Measurements from ENCODE around the gene PAH.
"Not testable (repeated sequence)": the region's sequence is repeated elsewhere in the genome, so short reads cannot be mapped to it uniquely, and the experiment has no call there.

Gene PAH

DNA sequence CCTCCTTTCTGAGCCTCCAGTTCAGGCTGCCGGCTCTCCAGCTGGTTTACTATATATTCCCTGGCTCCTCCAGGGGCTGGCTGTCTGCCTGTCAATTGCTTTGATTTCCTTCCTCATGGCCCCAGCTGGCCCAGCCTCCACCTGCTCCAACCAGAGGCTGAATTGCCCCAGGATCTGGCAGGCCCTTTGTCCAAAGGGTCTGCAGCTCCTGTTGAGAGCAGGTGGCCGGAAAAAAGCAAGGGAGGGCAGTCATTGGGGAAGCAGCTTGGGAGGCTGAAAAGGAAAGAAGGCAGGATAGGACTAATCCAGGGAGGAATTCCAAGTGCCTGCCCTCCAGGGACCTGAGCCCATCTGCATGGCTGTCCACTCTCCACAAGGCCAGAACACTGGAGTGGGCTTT is 25.3 kb downstream of the PAH start:
- DNase-seq (ENCODE audit: low spot score): no peak

DNA sequence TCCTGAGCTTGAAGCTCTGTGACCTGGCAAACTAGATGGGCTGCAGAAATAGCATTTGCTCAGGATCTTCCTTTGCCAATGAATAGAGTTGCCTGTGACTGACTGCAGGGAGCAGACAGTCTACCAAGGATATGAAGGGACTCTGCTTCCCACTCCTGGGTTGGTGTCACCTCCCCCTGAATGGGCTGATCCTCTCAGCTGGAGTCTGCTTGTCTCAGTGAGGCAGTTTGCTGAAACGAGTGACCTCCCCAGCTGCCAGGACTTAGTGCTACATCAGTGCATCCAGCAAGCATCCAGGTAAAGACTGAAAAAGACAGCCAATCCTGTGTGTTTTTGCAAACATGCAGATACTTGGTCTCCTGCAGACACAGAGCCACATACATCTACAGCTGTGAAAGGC is 28.5 kb downstream of the PAH start:
- DNase-seq (ENCODE audit: low spot score): no peak

DNA sequence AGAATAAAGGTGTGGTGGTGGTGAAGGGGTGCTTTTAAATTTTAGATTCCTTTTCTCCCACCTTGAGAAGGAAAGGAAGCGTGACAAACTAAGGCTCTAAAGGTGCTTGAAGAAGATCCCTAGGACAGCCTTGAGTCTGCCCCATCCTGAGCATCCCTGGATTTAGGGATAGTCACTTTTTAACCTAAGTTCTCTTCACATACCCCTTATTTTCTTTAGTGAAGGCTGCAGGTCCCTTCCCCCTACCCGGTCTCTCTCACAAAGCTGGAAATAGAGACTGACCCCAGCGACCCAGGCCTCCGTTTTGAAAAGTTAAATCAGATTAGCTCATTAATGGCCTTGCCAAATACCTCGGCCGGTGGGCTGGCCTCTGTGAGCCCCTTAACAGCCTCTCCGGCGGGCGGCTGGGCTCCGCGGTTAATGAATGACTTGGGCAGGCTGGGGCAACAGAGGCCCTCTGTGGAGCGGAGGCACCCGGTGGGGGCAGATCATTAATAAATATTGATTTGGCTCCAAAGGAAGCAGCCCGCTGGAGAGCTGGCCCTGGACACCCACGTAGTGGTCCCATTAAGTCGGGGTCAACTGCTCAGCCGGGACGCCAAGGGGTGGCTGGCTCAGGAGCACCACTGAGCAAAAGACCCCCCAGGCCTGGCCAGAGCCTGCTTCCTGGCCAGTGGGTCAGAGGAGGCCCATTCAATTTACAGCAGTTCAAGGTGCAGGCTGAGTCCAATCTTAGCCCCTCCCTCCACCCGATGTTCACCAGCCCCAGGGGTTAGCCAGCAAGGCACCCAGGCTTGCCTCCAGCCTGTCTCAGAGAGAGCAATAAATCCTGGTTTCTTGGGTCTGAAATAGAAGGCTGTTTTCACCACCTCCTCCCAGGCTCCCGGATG is 31.8 kb downstream of the PAH start:
- no peak for DNase-seq (ENCODE audit: low spot score)

DNA sequence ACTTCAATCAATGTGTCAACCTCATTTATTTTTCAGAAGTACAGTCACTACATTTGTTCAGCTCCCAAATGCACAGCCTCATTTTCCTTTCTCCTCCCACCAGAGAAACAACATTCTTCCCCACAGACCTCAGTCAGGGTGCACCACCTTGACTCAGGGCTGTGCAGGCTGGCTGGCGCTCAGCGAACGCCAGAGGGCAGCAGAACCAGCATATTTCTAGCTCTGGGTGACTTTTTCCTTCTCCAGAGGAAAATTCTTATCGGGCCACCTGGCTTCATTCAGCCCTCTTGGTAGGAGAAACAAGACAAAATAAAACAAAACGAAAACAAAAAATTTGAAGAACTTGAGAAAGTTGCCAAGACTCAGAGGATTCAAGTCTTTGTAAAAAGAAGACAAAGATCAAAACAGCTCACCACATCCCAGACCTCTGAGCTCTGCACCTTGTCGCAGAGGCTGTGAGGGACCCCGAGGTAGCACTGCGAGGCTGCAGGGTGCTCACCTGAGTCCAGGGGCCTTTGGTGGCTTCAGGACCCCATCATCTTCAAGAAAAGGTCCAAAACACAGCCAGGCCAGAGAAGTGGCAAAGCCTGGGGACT is 33.7 kb downstream of the PAH start:
- peak; percentile 67 for DNase-seq (ENCODE audit: low spot score)

DNA sequence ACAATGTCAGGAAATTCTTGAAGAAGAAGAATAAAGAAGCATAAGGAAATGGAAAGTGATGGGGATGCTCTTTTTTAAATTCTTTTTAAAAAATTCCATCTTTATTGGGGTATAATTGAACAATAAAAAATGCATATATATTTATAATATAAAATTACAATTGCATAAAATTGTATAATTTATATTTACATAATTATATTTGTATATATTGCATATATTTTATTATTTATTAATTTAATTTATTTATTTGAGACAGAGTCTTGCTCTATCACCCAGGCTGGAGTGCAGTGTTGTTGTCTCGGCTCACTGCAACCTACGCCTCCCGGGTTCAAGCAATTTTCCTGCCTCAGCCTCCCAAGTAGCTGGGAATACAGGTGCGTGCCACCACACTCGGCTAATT is 36.3 kb downstream of the PAH start:
- DNase-seq (ENCODE audit: low spot score): no peak

DNA sequence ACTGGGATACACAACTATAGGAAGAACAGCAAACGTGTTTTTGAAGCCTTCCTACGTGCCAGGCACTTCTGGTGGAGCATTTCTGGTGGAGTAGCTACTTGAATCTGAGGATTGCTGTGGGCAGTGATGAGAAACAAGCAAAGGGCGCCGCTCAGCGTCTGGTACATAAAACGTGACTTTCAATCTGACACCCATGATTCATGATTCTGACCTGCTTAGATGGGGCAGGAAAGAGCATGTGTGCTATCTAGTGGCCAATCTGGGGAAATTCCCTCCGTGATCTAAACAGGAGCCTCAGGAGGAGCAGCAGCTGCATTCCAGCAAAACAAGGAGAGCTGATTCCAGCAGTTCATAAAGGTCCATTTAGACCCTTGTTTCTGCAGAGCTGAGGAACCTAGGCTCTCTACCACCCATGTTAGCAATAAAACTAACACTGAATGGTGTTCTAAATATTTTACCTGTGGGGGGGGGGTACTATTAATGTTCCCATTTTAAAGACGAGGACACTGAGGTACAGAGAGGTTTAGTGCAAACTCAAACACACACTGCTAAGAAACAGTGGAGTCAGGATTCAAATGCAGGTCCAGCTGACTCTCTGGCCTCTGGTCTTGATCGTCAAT is 37.8 kb downstream of the PAH start:
- peak; percentile 65 for DNase-seq (ENCODE audit: low spot score)

DNA sequence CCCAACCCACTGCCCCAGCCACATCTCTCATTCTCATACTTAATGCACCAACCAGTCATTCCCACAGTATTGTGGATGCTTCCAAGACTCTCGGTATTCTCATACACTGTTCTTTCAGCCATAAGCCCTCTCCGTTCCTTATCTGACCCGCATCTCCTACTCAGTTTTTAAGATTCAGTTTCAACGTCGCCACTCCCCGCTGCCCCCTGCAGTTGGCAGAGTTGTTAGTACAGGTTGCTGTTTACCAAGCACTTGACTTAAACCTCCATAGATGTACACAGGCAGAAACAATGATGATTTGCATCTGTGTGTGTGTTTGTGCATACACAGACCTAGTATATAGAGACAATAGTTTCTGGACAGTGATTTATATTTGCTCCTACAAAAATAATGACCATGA is 40.2 kb downstream of the PAH start:
- no peak for DNase-seq (ENCODE audit: low spot score)

DNA sequence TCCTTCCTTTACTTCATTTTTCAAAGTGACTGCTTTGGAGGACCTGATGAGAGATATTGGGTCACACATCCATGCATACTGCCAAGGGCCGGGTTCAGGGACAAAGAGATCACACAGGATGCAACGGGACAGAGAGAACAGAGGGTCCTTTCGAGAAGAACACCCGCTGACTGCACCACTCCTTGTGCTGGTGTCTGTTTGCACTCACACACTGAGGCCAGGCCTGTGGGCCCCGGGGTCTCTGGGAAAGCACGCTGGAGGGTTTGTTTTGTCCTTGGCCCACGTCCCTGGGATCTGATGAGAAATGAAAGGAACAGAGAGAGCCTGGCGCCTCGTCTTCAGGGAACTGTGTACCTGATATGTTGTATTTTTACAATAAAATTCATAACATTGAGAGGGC is 42.2 kb downstream of the PAH start:
- no peak for DNase-seq (ENCODE audit: low spot score)

DNA sequence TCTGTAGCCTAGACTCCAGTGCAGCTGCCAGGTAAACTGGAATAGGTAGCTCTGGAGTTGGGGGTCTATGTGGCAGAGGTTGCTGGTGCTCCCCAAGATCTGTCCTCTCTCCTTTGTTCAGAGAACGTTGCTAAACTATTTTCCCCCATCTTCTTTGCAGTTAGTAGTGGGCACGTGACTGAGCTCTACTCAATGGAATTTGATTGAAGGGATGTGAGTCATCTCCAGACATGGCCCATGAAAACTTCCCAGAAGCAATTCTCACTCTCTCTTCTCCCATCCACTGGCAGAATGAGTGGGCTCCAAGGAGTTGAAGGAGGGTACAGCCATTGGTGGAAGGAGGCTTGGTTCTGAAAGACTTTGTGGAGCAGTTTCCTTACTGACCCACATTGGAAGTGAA is 44.0 kb downstream of the PAH start:
- no peak for DNase-seq (ENCODE audit: low spot score)

DNA sequence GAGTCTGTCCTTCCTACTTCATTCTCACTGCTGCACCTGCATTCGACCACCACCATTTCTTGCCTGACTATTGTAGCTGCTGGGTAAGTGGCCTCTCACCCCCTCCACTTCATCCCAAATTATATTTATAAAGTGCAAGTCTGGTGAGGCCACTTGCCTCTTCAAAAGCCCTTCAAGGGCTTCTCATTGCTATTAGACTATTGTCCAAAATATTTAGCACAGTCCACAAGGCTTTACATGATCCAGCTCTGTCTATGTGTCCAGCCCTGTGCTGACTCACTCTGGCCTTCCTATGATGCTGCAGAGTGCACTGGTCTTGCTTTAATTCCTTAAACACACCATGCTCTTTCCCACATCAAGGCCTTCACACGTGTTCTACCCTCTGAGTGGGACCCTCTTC is 46.0 kb downstream of the PAH start:
- DNase-seq (ENCODE audit: low spot score): no peak

DNA sequence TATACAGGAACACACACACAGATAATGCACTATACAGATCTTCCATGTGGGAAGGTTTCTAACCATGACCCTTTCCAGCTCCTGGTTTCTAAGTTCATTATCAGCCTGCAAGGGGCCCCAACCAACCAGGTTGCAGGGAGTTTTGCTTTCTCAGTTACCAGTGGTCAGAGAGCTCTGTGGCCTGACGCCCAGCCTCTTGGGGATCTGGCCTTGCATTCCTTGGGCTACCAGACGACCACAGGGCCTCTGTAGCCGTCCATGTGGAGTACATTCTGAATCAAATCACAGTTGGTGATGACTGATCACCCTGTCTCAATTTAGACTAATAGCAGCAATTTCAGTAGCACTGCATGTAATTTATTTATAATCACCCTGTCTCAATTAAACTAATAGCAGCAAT is 47.5 kb downstream of the PAH start:
- DNase-seq (ENCODE audit: low spot score): no peak

DNA sequence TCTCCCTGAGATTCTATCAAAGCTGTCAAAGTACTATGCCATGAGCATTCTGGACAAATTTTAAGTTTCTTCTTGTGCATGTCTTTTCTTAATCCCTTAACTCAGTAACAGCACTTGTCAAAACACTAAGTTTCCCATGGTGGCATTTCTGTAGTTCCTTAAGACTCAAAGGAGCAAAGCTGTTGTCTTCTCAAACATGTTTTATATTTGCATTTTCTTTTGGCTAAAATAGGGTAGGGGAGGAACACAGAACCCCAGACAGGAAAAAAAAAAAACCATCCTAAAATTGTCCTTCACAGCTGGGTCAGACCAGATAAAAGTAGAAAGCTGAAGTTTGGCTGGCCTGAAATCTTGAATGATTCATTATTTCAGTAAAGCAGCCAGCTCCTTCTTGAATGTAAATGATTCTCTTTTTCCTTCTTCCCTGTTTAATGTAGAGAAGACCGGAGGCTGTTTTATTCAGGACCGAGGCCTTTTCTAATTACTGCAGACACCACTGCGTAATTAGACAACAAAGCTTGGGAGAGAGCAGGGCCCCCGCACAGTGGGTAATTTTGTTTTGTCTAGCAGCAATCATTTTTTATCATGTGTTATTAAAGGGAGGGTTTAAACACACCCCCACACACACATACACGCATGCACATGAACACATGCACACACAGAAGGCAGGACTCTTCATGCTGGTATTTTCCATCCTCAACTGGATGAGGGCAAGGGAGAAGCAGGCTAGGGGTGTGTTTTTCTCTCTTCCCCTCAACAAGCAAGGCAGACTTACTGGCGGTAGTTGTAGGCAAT is 51.0 kb downstream of the PAH start:
- DNase-seq (ENCODE audit: low spot score): no peak

DNA sequence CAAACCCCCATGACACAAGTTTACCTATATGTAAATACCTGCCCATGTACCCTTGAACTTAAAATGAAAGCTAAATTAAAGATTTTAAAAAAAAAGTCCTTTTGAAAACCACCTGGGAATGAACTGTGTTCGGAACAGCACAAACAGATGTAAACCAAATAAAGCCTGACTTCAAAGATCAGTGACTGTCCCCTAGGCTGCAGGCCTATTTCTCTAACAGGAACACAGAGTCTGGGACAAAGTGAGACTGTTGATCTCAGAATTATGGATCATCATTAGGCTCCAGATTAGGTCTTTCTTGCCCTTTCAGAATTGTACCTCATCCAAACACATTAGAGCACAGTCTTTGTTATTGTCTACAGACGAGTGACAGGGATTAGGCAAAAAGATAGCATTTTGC is 54.6 kb downstream of the PAH start:
- no peak for DNase-seq (ENCODE audit: low spot score)

DNA sequence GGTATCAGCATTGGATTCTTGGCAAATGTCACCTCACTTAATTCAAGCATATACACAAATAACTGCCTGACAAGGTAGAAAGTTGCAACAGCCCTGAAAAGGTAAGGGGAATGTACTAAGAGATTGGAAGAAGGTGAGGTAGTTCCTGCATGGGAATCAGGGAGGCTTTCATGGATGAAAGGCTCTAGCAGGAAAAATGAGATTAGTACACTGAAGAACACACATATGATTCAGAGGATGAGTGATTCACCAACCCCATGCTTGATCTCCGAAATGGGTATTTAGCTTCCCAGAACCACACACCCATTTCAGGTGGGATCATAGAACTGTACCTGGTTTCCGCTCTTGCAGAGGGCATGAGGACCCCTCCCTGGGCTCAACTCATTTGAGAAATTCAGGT is 65.8 kb downstream of the PAH start:
- DNase-seq (ENCODE audit: low spot score): no peak

DNA sequence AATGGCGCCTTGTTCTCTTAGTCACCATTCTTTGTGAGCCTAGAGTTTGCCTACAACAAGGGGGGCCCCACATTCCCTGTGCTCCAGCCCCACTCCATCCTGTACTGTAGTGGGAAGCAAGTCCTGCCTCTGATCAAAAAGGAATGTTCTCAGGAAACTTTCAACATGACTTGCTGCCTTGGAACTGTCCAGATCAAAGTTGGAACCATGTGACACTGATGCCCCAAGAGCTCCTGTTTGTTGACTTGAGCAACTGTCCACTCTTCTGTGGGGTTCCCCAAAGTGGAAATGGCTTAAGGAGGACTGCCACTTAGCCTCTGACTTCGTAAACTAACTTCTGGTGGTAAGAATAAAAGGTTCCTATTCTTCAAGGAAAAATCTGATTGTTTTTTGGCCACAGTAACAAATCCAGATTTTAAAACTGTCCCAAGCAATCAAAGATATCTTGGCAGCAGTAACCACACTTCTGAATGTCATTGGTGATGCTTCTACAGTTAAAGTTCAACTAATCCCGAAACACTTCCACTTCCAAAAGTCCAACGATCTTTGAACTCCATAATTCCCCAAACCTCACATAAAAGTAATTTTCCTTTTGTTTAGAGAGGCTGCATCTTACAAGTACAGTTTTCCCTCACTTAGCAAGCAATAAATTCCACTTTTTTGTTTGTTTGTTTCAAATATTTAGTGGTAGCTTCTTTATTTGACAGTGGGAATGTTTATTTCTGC is 67.2 kb downstream of the PAH start:
- no peak for DNase-seq (ENCODE audit: low spot score)

DNA sequence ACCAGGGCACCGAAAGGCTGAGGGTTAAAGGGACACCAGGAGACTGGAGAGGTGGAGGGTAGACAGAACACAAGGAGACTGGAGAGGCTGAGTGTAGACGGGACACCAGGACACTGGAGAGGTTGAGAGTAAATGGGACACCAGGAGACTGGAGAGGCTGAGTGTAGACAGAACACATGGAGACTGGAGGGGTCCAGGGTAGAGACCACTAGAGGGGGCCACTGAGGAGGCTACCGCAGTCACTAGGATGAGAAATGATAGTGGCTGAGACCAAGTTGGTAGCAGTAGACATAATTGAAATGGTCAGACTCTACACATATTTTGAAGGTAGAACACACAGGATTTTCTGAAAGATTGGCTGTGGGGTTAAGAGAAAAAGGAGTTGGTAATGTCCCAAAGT is 68.2 kb downstream of the PAH start:
- no peak for DNase-seq (ENCODE audit: low spot score)

DNA sequence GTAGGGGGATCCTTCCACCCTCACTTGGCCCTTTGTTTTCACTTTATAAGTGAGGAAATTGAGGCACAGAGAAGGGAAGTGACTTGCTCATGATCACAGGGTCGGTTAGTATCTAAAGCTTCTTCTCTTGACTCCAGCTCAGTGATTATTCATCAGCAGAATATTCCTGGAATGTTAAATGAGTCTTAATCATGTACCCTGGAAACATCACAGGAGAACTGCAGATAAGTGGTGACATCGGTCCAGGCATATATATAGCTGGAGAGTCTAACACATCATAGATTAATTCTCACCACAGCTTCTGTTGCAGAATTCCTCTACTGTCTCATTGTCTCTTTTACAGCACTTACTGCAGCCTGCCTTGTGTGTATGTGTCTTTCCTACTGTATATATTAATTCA is 69.9 kb downstream of the PAH start:
- no peak for DNase-seq (ENCODE audit: low spot score)

DNA sequence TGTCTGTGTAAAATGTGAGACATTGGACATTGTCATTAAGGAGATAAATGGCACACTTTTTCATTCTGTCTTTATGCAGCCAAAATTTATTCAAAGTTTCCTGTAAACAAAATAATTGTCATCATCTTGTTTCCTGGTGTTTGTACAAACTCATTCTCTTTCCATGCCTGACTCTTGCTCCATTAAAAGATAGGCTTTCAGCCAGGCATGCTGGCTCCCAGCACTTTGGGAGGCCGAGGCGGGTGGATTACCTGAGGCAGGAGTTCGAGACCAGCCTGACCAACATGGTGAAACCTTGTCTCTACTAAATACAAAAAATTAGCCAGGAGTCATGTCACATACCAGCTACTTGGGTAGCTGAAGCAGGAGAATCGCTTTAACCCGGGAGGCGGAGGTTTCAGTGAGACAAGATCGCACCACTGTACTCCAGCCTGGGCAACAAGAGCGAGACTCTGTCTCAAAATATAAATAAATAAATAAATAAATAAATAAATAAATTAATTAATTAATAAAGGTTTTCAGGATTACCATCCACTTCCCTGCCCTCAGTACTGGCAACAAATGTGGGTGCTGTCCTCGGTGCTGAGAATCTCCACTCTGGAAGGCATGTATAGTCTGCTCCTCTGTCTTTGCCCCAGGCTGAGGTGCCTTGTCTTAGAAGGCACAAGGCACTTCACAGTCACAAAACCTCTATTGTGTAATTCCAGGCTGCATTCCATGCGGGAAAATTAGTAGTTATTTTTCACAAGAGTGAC is 83.2 kb downstream of the PAH start:
- no peak for DNase-seq (ENCODE audit: low spot score)

DNA sequence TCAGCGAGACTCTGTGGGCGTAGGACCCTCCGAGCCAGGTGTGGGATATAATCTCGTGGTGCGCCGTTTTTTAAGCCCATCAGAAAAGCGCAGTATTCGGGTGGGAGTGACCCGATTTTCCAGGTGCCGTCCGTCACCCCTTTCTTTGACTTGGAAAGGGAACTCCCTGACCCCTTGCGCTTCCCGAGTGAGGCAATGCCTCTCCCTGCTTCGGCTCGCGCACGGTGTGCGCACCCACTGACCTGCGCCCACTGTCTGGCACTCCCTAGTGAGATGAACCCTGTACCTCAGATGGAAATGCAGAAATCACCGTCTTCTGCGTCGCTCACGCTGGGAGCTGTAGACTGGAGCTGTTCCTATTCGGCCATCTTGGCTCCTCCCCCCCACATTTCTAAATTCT is 84.2 kb downstream of the PAH start:
- not testable (repeated sequence) for DNase-seq (ENCODE audit: low spot score)

DNA sequence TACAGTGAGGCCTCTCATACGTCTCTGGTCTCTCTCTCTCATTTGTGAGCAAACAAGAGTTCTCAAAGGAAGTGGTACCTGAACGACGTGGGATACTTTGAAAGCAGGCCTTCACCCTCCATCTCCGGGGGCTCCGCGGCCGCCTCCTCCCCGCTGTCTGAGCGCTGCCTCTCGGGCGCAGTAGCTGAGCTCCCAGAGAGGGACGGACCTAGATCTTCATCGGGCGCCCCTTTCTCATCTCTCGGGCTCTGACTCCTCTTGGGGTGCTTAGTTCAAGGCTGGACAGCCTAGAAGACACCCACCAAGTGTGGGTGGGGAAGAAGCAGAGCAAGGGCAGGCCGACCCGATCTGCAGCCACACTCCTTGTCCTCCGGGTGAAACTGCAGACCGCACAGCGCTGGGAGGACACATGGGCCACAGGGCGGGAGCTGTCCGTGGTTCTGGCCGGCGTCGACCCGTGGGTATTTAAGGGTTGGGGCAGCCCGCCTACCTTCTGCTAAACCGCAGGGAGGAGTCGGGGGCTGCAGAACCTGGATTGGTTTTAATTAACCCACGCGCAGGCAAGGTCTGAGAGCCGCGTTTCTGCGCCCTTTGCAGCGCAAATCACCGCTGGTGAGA is 92.7 kb downstream of the PAH start:
- no peak for DNase-seq (ENCODE audit: low spot score)

DNA sequence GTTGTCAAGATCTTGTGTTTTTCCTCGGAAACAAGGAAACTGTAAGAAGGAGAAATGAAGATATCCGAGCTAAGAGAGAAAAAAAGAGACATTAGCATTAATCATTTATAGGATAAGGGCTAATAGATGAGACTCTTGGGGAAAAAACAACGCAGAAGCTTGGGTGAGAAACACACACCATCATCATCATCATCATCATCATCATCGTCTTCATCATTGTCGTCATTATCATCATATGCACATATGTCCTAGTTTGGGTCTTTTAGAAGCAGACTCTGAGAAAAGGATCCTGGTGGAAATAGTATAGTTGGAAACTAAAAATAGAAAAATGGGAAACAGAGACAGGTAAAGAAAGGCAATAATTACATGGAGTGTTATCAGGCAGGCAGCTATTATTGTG is 95.9 kb downstream of the PAH start:
- no peak for DNase-seq (ENCODE audit: low spot score)
